Panc1 (cell line): ENCODE results near the gene GRSF1. TPM values are rescaled to one million over a fixed set of nuclear protein-coding genes. Genes with fewer than 3 reads are reported as not detected.

ENCODE experiments used
- ATAC-seq: fragments of 200-7000 bp; cut with Tn5 transposase; 2 replicates; pipeline ENCODE4 v1.9.1; 2020; ENCODE audit warnings: mild to moderate bottlenecking, moderate library complexity
- BruUV-seq: library from RNA; stranded (reverse); fragments of 400-500 nt; replicated peaks from 2 replicates; lab custom pipeline; 2021; lab: Mats Ljungman, UMichigan
- CTCF ChIA-PET: fragments of 300-600 bp; sonication (Branson Sonifier 250); formaldehyde crosslinking; loops from one replicate; lab custom pipeline; 2022; ENCODE audit warnings: antibody characterized with exemption; lab: Charles Lee
- POLR2A ChIA-PET: fragments of 300-600 bp; sonication (Branson Sonifier 250); formaldehyde crosslinking; loops from one replicate; lab custom pipeline; 2022; ENCODE audit warnings: antibody characterized with exemption; lab: Charles Lee
- DNase-seq: peaks from one replicate; pipeline ENCODE4 v3.0.0-alpha.2; 2010; ENCODE audit warnings: low read depth, low spot score
- H3K27ac ChIP-seq: 2 replicates; pipeline ENCODE4 v1.5.1; 2011; ENCODE audit warnings: mild to moderate bottlenecking, low read length, inconsistent platforms
- H3K27me3 ChIP-seq: fragments of 200-500 bp; sonication (Bioruptor generic); 2 replicates; pipeline ENCODE4 v1.6.0; 2014; ENCODE audit warnings: low read length, inconsistent platforms; ENCODE audit not compliant: control insufficient read depth, insufficient read depth
- H3K36me3 ChIP-seq: fragments of 200-500 bp; sonication (Bioruptor generic); 2 replicates; pipeline ENCODE4 v1.5.1; 2014; ENCODE audit warnings: inconsistent platforms, mild to moderate bottlenecking, low read length, moderate library complexity; ENCODE audit not compliant: control insufficient read depth, insufficient read depth
- H3K4me1 ChIP-seq: 2 replicates; pipeline ENCODE4 v1.5.1; 2011; ENCODE audit warnings: inconsistent platforms, mild to moderate bottlenecking, low read length, moderate library complexity; ENCODE audit not compliant: control insufficient read depth, insufficient read depth
- H3K4me3 ChIP-seq, 2 experiments: 2 replicates each; pipeline ENCODE4 v1.5.1; 2011 to 2012; ENCODE audit warnings: low read depth in 2 of 2, low read length in 2 of 2, mild to moderate bottlenecking in 2 of 2, inconsistent platforms in 1 of 2, moderate library complexity in 1 of 2
- H3K9me3 ChIP-seq: fragments of 200-500 bp; sonication (Bioruptor generic); 2 replicates; pipeline ENCODE4 v1.5.1; 2014; ENCODE audit warnings: low read depth, mild to moderate bottlenecking, inconsistent platforms, low read length, moderate library complexity; ENCODE audit not compliant: control insufficient read depth, insufficient read depth
- POLR2AphosphoS5 ChIP-seq: IDR thresholded peaks from 2 replicates; pipeline ENCODE4 v1.6.1; 2012; ENCODE audit warnings: mild to moderate bottlenecking, low read depth, low read length, moderate library complexity
- SIN3A ChIP-seq: IDR thresholded peaks from 2 replicates; pipeline ENCODE4 v1.6.1; 2012; ENCODE audit warnings: low read depth, mild to moderate bottlenecking, low read length, moderate library complexity, borderline replicate concordance; ENCODE audit not compliant: insufficient read depth
- TCF7L2 ChIP-seq: IDR thresholded peaks from 2 replicates; pipeline ENCODE4 v1.6.1; 2011; ENCODE audit warnings: mild to moderate bottlenecking, low read depth, low read length, inconsistent platforms
- in situ Hi-C: cut with HindIII; loops from 2 replicates; pipeline ENCODE4 v1.10.0; 2016; ENCODE audit warnings: low sequenced_read_pairs, low pct_unique_long_range_greater_than_20kb
- intact Hi-C: fragments of 100-400 bp; cut with micrococcal nuclease; formaldehyde crosslinking; loops from one replicate; pipeline ENCODE4 v1.10.0; 2022; ENCODE audit not compliant: unreplicated experiment
- total RNA-seq: library from RNA; stranded (reverse); gene quantifications from one replicate; pipeline ENCODE4 v1.2.1, GENCODE V29; 2021; ENCODE audit not compliant: unreplicated experiment
- TF ChIP-seq, protein P1 (sequence below): fragments of 450-650 bp; IDR thresholded peaks from 2 replicates; pipeline ENCODE4 v1.5.1; 2017; ENCODE audit warnings: mild to moderate bottlenecking
- TF ChIP-seq, protein P2 (sequence below), 2 experiments: IDR thresholded peaks; 2 replicates each; pipeline ENCODE4 v1.6.1; 2011 to 2012; ENCODE audit warnings: low read depth in 2 of 2, control low read depth in 1 of 2, low read length in 1 of 2, mild to moderate bottlenecking in 1 of 2, moderate library complexity in 1 of 2; ENCODE audit not compliant: insufficient read depth in 1 of 2

Gene GRSF1
- total RNA-seq, 1 experiment from 2014 or later, result 59.9 TPM

DNA sequence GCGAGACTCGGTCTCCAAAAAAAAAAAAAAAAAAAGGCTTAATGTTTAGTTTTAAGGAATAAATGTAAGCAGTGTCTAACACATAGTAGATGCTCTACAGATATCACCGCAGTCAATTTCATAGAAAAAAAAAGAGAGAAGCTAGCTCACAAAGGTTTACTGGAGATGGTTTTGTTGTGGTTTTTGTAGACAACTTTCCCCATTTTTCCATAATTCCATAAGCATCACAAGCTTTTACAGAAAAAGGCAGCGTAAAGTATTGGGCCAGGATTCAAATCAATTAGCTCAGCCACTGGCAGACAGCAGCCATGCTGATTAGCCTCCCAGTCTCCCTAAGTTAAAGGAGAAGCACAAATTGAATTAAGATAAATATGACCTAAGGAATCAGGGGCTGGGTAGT, 1.5 kb downstream of the GRSF1 start:
- Histone ChIP-seq H3K9me3 (no peaks in the 10 kb centered on the region), H3K4me3 (peak overlapping the region; percentile 82 to 86), H3K36me3 (peaks cover 4% of the 10 kb centered on the region), H3K27me3 (no peaks in the 10 kb centered on the region), H3K27ac (peak overlapping the region; percentile 89), H3K4me1 (peaks cover 6% of the 10 kb centered on the region; the same call in 1 of the 2 replicates)
- BruUV-seq, result no TSS peak
- CTCF ChIA-PET, result interaction anchor here (0.6 kb wide), 1 partner anchor 171 kb away, joined by 12 read pairs; no protein-coding TSS in a partner anchor
- in situ Hi-C loops, result no loop called here
- no peak for DNase-seq
- POLR2A ChIA-PET, result no interaction called here
- ATAC-seq, result no peak
- TF ChIP-seq TCF7L2 (no peak), SIN3A (no peak), POLR2AphosphoS5 (no peak)
- TF ChIP-seq, protein P1, sequence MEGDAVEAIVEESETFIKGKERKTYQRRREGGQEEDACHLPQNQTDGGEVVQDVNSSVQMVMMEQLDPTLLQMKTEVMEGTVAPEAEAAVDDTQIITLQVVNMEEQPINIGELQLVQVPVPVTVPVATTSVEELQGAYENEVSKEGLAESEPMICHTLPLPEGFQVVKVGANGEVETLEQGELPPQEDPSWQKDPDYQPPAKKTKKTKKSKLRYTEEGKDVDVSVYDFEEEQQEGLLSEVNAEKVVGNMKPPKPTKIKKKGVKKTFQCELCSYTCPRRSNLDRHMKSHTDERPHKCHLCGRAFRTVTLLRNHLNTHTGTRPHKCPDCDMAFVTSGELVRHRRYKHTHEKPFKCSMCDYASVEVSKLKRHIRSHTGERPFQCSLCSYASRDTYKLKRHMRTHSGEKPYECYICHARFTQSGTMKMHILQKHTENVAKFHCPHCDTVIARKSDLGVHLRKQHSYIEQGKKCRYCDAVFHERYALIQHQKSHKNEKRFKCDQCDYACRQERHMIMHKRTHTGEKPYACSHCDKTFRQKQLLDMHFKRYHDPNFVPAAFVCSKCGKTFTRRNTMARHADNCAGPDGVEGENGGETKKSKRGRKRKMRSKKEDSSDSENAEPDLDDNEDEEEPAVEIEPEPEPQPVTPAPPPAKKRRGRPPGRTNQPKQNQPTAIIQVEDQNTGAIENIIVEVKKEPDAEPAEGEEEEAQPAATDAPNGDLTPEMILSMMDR, result no peak
- TF ChIP-seq, protein P2, sequence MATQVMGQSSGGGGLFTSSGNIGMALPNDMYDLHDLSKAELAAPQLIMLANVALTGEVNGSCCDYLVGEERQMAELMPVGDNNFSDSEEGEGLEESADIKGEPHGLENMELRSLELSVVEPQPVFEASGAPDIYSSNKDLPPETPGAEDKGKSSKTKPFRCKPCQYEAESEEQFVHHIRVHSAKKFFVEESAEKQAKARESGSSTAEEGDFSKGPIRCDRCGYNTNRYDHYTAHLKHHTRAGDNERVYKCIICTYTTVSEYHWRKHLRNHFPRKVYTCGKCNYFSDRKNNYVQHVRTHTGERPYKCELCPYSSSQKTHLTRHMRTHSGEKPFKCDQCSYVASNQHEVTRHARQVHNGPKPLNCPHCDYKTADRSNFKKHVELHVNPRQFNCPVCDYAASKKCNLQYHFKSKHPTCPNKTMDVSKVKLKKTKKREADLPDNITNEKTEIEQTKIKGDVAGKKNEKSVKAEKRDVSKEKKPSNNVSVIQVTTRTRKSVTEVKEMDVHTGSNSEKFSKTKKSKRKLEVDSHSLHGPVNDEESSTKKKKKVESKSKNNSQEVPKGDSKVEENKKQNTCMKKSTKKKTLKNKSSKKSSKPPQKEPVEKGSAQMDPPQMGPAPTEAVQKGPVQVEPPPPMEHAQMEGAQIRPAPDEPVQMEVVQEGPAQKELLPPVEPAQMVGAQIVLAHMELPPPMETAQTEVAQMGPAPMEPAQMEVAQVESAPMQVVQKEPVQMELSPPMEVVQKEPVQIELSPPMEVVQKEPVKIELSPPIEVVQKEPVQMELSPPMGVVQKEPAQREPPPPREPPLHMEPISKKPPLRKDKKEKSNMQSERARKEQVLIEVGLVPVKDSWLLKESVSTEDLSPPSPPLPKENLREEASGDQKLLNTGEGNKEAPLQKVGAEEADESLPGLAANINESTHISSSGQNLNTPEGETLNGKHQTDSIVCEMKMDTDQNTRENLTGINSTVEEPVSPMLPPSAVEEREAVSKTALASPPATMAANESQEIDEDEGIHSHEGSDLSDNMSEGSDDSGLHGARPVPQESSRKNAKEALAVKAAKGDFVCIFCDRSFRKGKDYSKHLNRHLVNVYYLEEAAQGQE (IDR thresholded peaks at IDR 0.05; ENCODE audit: insufficient read depth in 1 of 2, low read depth in 2 of 2, low read length in 1 of 2), result no peak
- intact Hi-C loops, result loop anchor here (10.0 kb wide), 1 partner anchor 167 kb away; no protein-coding TSS in a partner anchor

DNA sequence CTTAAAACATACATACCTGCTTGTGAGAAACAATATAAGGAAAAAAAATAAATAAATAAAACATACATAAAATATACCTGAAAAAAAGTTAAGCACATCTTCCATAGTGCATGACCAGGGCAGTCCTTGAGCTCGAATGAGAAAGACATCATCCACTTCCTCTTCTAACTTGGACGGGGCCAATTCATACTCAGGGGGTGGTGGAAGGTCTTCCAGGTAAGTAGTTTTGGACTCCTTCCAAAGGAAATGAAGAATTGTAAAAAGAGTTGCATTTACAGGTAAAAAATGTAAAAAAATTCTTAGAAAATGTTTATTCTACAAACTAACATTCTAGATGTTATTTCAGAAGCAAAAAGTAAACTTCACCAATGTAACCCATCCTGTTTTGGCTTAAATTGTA, 3.6 kb downstream of the GRSF1 start:
- ChIA-PET CTCF (no interaction called here), POLR2A (no interaction called here)
- Histone ChIP-seq H3K27me3 (no peaks in the 10 kb centered on the region), H3K9me3 (no peaks in the 10 kb centered on the region), H3K36me3 (peaks cover 16% of the 10 kb centered on the region), H3K4me3 (no peak overlapping the region), H3K27ac (no peak overlapping the region), H3K4me1 (peaks cover 6% of the 10 kb centered on the region; the same call in 1 of the 2 replicates)
- no TSS peak for BruUV-seq
- intact Hi-C loops, result loop anchor here (10.0 kb wide), 1 partner anchor 169 kb away; no protein-coding TSS in a partner anchor
- no peak for TF ChIP-seq TCF7L2
- no peak for TF ChIP-seq POLR2AphosphoS5
- TF ChIP-seq, protein P2 (IDR thresholded peaks at IDR 0.05; ENCODE audit: insufficient read depth in 1 of 2, low read depth in 2 of 2, low read length in 1 of 2), result no peak
- no peak for TF ChIP-seq SIN3A
- TF ChIP-seq, protein P1, result no peak
- in situ Hi-C loops, result no loop called here
- DNase-seq, result no peak
- ATAC-seq, result no peak
